Heart right ventricle (tissue), 16 donors: ENCODE data around the gene SLX1A. TPM values are rescaled to one million over a fixed set of nuclear protein-coding genes. Genes with fewer than 3 reads are reported as not detected.
"Not testable (repeated sequence)": the region's sequence is repeated elsewhere in the genome, so short reads cannot be mapped to it uniquely, and the experiment has no call there.

Experiments
- ATAC-seq, 8 donors: fragments of 200-7000 bp; cut with Tn5 transposase; one replicate each; pipeline ENCODE4 v1.9.1; 2020; ENCODE audit warnings: mild to moderate bottlenecking in 8 of 8, moderate library complexity in 8 of 8, moderate number of reproducible peaks in 1 of 8
- DNase-seq, 2 donors: peaks; one replicate each; pipeline ENCODE4 v3.0.0-alpha.2; 2020
- H3K27ac ChIP-seq, 10 donors: fragments of 200-600 bp; sonication (generic) in 2 of 10; one replicate each; pipeline versions ENCODE4 v1.5.0 to v1.8.0; 2020 to 2022; ENCODE audit warnings: mild to moderate bottlenecking in 3 of 10
- H3K27me3 ChIP-seq, 7 donors: fragments of 200-600 bp; one replicate each; pipeline ENCODE4 v1.8.0; 2021 to 2022; ENCODE audit warnings: mild to moderate bottlenecking in 2 of 7
- H3K36me3 ChIP-seq, 9 donors: fragments of 200-600 bp; sonication (generic) in 1 of 9; one replicate each; pipeline versions ENCODE4 v1.5.0 to v1.8.0; 2020 to 2022; ENCODE audit warnings: mild to moderate bottlenecking in 2 of 9
- H3K4me1 ChIP-seq, 9 donors: fragments of 200-600 bp; sonication (generic) in 1 of 9; one replicate each; pipeline versions ENCODE4 v1.5.0 to v1.8.0; 2020 to 2022; ENCODE audit warnings: mild to moderate bottlenecking in 4 of 9
- H3K4me3 ChIP-seq, 10 donors: fragments of 200-600 bp; sonication (generic) in 2 of 10; one replicate each; pipeline versions ENCODE4 v1.5.0 to v1.8.0; 2020 to 2022; ENCODE audit warnings: mild to moderate bottlenecking in 7 of 10, moderate library complexity in 2 of 10
- H3K9me3 ChIP-seq, 11 donors: fragments of 200-600 bp in 10 of 11; sonication (generic) in 2 of 11; one replicate each; pipeline versions ENCODE4 v1.5.0 to v1.8.0; 2013 to 2022; ENCODE audit warnings: mild to moderate bottlenecking in 2 of 11, control low read depth in 1 of 11, moderate library complexity in 1 of 11
- WGBS, 2 donors: extraction: QIAGEN DNeasy Blood & Tissue Kit; methylation state at CpG; one replicate each; pipeline ENCODE4 v1.1.7; 2013; ENCODE audit warnings: inconsistent platforms in 1 of 2; 5-methylcytosine and 5-hydroxymethylcytosine counted together
- intact Hi-C, 10 donors: fragments of 100-400 bp; cut with DNase I; formaldehyde crosslinking; loops; one replicate each; pipeline versions ENCODE4 v1.11.1 to v1.14.2; 2022
- polyA plus RNA-seq, 2 donors: library from polyadenylated mRNA; stranded (reverse); fragments of 200-250 nt; gene quantifications; one replicate each; pipeline ENCODE4 v1.2.3, GENCODE V29; 2013
- total RNA-seq, 10 donors: library from RNA; stranded (reverse); fragmentation: NEBNext Ultra II Directional in 3 of 10; extraction: Animal tissue kit (Norgen Biotek cat#: 25700) in 3 of 10; gene quantifications; one replicate each; pipeline versions ENCODE4 v1.2.1 to v1.2.4, GENCODE V29; 2021 to 2023
- donor health status: Arrhythmogenic right ventricular cardiomyopathy.
- donor health status: ischemic (EF 13 %, LVEDD 7.1; RV severe dilation, severe dysfunction).
- donor health status: healthy with polysubstance abuse.
- donor health status: DM: no; HTN: yes; CAD: no.
- donor health status: DM: no; HTN: no; CAD: no.
- donor health status: ischemic (EF 25% LVEDD 6.9; RV normal size, moderate dysfunction).
- donor health status: ischemic (EF 25% LVEDD 5.7; RV mildly dilated, moderate dysfunction).
- donor health status: healthy.
- donor health status: DM: yes; HTN: yes; CAD: no.
- donor health status: Ischemic cardiomyopathy.
- donor health status: ischemic (EF 35%, LVEDD 5.7; RV mildly dilated, moderate dysfunction).
- donor health status: nonischemic (EF 11% LVEDD 7.7; RV severe dilation, severe dysfunction).
- donor health status: DM: yes; HTN: yes; CAD: no.
- donor health status: PGD.
- donor health status: ischemic (EF 29% LVEDD 5.4; RV normal size, mild dysfunction).
- donor health status: nonischemic (EF 23%, LVEDD 6.1; RV moderate dilation, normal function).

Gene SLX1A
- total and polyA plus RNA-seq, 12 donors: 8.3 to 57.8 (median 17.9) TPM

GRCh38 chr16:30207063-30207704 lies 13.5 kb downstream of the SLX1A start:
- H3K36me3 ChIP-seq, H3K4me3 ChIP-seq, H3K9me3 ChIP-seq, H3K27me3 ChIP-seq, H3K27ac ChIP-seq, intact Hi-C loops, H3K4me1 ChIP-seq: not testable (repeated sequence)
- DNase-seq (peak; percentile 6 to 7), ATAC-seq (peak in 6 of 8 donors; percentile 18 to 51 (median 31))
- WGBS, 2 donors: 15 to 25% methylated on average over 2 of the region's 9 CpGs

- peak in 7 of 8 donors; percentile 59 to 88 (median 74) for ATAC-seq
- peak in 1 of 2 donors; percentile 51 for DNase-seq
- intact Hi-C loops, H3K36me3 ChIP-seq, H3K27ac ChIP-seq, H3K4me3 ChIP-seq, H3K4me1 ChIP-seq, H3K27me3 ChIP-seq, H3K9me3 ChIP-seq: not testable (repeated sequence)
- 21 to 78% methylated on average over 4 of the region's 6 CpGs for WGBS, 2 donors
These were observed 15.4 kb downstream of the SLX1A start for GRCh38 chr16:30209032-30209431.

- ATAC-seq: peak in 4 of 8 donors; percentile 12 to 32 (median 20)
- H3K4me1 ChIP-seq, H3K27me3 ChIP-seq, intact Hi-C loops, DNase-seq, H3K4me3 ChIP-seq, H3K36me3 ChIP-seq, H3K27ac ChIP-seq, H3K9me3 ChIP-seq: not testable (repeated sequence)
- WGBS, 2 donors: no CpG with 5 or more reads among the region's 4 CpGs
These were observed 17.7 kb downstream of the SLX1A start for GRCh38 chr16:30211414-30211813.

GRCh38 chr16:30217082-30217481 lies 23.4 kb downstream of the SLX1A start:
- intact Hi-C loops, H3K27ac ChIP-seq, H3K4me1 ChIP-seq, H3K36me3 ChIP-seq, H3K4me3 ChIP-seq, ATAC-seq, H3K9me3 ChIP-seq, H3K27me3 ChIP-seq: not testable (repeated sequence)
- DNase-seq: peak in 1 of 2 donors; percentile 2
- WGBS, 2 donors: 64 to 79% methylated on average over 3 of the region's 5 CpGs

Other genes with a start within 250 kb of the SLX1A start
- 100 to 1,000 TPM in 1 of 10 donors, 10 to 100 TPM in 9; 53.0 to 105 (median 67.1) TPM for gene TMEM219, start 231.8 kb upstream of the SLX1A start, total RNA-seq
- gene TMEM219, start 231.8 kb upstream of the SLX1A start, polyA plus RNA-seq: 10 to 100 TPM; 80.4 to 85.9 TPM
- gene TAOK2, start 220.0 kb upstream of the SLX1A start, total RNA-seq: 10 to 100 TPM; 27.0 to 40.6 (median 32.7) TPM
- gene TAOK2, start 220.0 kb upstream of the SLX1A start, polyA plus RNA-seq: 10 to 100 TPM; 27.6 to 50.4 TPM
- 10 to 100 TPM; 14.4 to 23.2 (median 17.1) TPM for gene HIRIP3, start 198.3 kb upstream of the SLX1A start, total RNA-seq
- gene HIRIP3, start 198.3 kb upstream of the SLX1A start, polyA plus RNA-seq: 10 to 100 TPM; 17.9 to 22.4 TPM
- 10 to 100 TPM; 23.2 to 34.8 (median 30.6) TPM for gene INO80E, start 197.6 kb upstream of the SLX1A start, total RNA-seq
- 10 to 100 TPM; 63.2 to 80.4 TPM for gene INO80E, start 197.6 kb upstream of the SLX1A start, polyA plus RNA-seq
- under 1 TPM in 4 of 10 donors, not detected in 6; 0.27 to 0.95 (median 0.48) TPM for gene DOC2A, start 182.8 kb upstream of the SLX1A start, total RNA-seq
- gene DOC2A, start 182.8 kb upstream of the SLX1A start, polyA plus RNA-seq: 1 to 10 TPM in 1 of 2 donors, under 1 TPM in 1; 0.41 to 2.7 TPM
- not detected for gene C16orf92, start 170.7 kb upstream of the SLX1A start, total RNA-seq
- not detected for gene C16orf92, start 170.7 kb upstream of the SLX1A start, polyA plus RNA-seq
- not detected for gene TLCD3B, start 162.6 kb upstream of the SLX1A start, total RNA-seq
- under 1 TPM in 1 of 2 donors, not detected in 1; 0.29 TPM for gene TLCD3B, start 162.6 kb upstream of the SLX1A start, polyA plus RNA-seq
- 1,000 to 10,000 TPM; 3,057 to 4,582 (median 3,914) TPM for gene ALDOA, start 128.1 kb upstream of the SLX1A start, total RNA-seq
- 1,000 to 10,000 TPM; 2,873 to 3,079 TPM for gene ALDOA, start 128.1 kb upstream of the SLX1A start, polyA plus RNA-seq
- gene PPP4C, start 117.9 kb upstream of the SLX1A start, total RNA-seq: 10 to 100 TPM; 35.2 to 50.0 (median 42.4) TPM
- 10 to 100 TPM; 34.5 to 82.1 TPM for gene PPP4C, start 117.9 kb upstream of the SLX1A start, polyA plus RNA-seq
- 1 to 10 TPM in 1 of 10 donors, under 1 TPM in 9; 0.28 to 1.4 (median 0.57) TPM for gene TBX6, start 102.0 kb upstream of the SLX1A start, total RNA-seq
- gene TBX6, start 102.0 kb upstream of the SLX1A start, polyA plus RNA-seq: 1 to 10 TPM in 1 of 2 donors, under 1 TPM in 1; 0.28 to 1.7 TPM
- gene YPEL3, start 97.7 kb upstream of the SLX1A start, total RNA-seq: 100 to 1,000 TPM in 1 of 10 donors, 10 to 100 TPM in 9; 31.5 to 117 (median 42.6) TPM
- gene YPEL3, start 97.7 kb upstream of the SLX1A start, polyA plus RNA-seq: 100 to 1,000 TPM in 1 of 2 donors, 10 to 100 TPM in 1; 75.5 to 203 TPM
- gene GDPD3, start 80.3 kb upstream of the SLX1A start, total RNA-seq: 1 to 10 TPM in 9 of 10 donors, under 1 TPM in 1; 0.85 to 3.6 (median 1.5) TPM
- 1 to 10 TPM; 1.2 to 6.4 TPM for gene GDPD3, start 80.3 kb upstream of the SLX1A start, polyA plus RNA-seq
- 10 to 100 TPM; 40.9 to 65.2 (median 51.8) TPM for gene MAPK3, start 70.7 kb upstream of the SLX1A start, total RNA-seq
- gene MAPK3, start 70.7 kb upstream of the SLX1A start, polyA plus RNA-seq: 10 to 100 TPM; 39.9 to 56.3 TPM
- gene CORO1A, start 10.3 kb upstream of the SLX1A start, total RNA-seq: 10 to 100 TPM in 3 of 10 donors, 1 to 10 TPM in 7; 3.3 to 54.6 (median 5.5) TPM
- gene CORO1A, start 10.3 kb upstream of the SLX1A start, polyA plus RNA-seq: 10 to 100 TPM; 11.5 to 15.3 TPM
- gene BOLA2B, start 209 bp upstream of the SLX1A start, total RNA-seq: 10 to 100 TPM; 38.2 to 74.4 (median 55.8) TPM
- 100 to 1,000 TPM; 193 to 226 TPM for gene BOLA2B, start 209 bp upstream of the SLX1A start, polyA plus RNA-seq
- gene SULT1A3, start 5.4 kb downstream of the SLX1A start, total RNA-seq: 10 to 100 TPM in 2 of 10 donors, 1 to 10 TPM in 7, under 1 TPM in 1; 0.59 to 14.5 (median 5.9) TPM
- 10 to 100 TPM in 1 of 2 donors, 1 to 10 TPM in 1; 9.8 to 35.0 TPM for gene SULT1A3, start 5.4 kb downstream of the SLX1A start, polyA plus RNA-seq
- 1 to 10 TPM in 8 of 10 donors, not detected in 2; 2.5 to 8.2 (median 4.6) TPM for gene NPIPB13, start 54.6 kb downstream of the SLX1A start, total RNA-seq
- gene NPIPB13, start 54.6 kb downstream of the SLX1A start, polyA plus RNA-seq: 1 to 10 TPM; 2.0 to 9.8 TPM
- 10 to 100 TPM; 34.9 to 48.8 (median 38.8) TPM for gene CD2BP2, start 161.4 kb downstream of the SLX1A start, total RNA-seq
- gene CD2BP2, start 161.4 kb downstream of the SLX1A start, polyA plus RNA-seq: 10 to 100 TPM; 19.9 to 47.7 TPM
- gene TBC1D10B, start 176.6 kb downstream of the SLX1A start, total RNA-seq: 10 to 100 TPM; 18.0 to 27.7 (median 22.2) TPM
- 10 to 100 TPM; 25.1 to 30.0 TPM for gene TBC1D10B, start 176.6 kb downstream of the SLX1A start, polyA plus RNA-seq
- gene MYL11, start 180.9 kb downstream of the SLX1A start, total RNA-seq: not detected
- gene MYL11, start 180.9 kb downstream of the SLX1A start, polyA plus RNA-seq: 1 to 10 TPM in 1 of 2 donors, under 1 TPM in 1; 0.41 to 3.7 TPM
- gene SEPTIN1, start 188.7 kb downstream of the SLX1A start, total RNA-seq: 1 to 10 TPM in 9 of 10 donors, under 1 TPM in 1; 0.97 to 6.8 (median 1.4) TPM
- gene SEPTIN1, start 188.7 kb downstream of the SLX1A start, polyA plus RNA-seq: 1 to 10 TPM in 1 of 2 donors, under 1 TPM in 1; 0.78 to 3.4 TPM
- 1 to 10 TPM; 3.2 to 6.6 (median 5.4) TPM for gene ZNF48, start 201.5 kb downstream of the SLX1A start, total RNA-seq
- 1 to 10 TPM; 2.2 to 8.0 TPM for gene ZNF48, start 201.5 kb downstream of the SLX1A start, polyA plus RNA-seq
- gene ZNF771, start 213.7 kb downstream of the SLX1A start, total RNA-seq: 1 to 10 TPM; 3.8 to 9.0 (median 5.1) TPM
- 10 to 100 TPM in 1 of 2 donors, 1 to 10 TPM in 1; 5.0 to 23.2 TPM for gene ZNF771, start 213.7 kb downstream of the SLX1A start, polyA plus RNA-seq
- 10 to 100 TPM; 22.8 to 39.9 (median 29.7) TPM for gene DCTPP1, start 236.2 kb downstream of the SLX1A start, total RNA-seq
- 10 to 100 TPM; 12.0 to 42.6 TPM for gene DCTPP1, start 236.2 kb downstream of the SLX1A start, polyA plus RNA-seq